ENCODE data around the gene VCPKMT.

Gene VCPKMT

DNA sequence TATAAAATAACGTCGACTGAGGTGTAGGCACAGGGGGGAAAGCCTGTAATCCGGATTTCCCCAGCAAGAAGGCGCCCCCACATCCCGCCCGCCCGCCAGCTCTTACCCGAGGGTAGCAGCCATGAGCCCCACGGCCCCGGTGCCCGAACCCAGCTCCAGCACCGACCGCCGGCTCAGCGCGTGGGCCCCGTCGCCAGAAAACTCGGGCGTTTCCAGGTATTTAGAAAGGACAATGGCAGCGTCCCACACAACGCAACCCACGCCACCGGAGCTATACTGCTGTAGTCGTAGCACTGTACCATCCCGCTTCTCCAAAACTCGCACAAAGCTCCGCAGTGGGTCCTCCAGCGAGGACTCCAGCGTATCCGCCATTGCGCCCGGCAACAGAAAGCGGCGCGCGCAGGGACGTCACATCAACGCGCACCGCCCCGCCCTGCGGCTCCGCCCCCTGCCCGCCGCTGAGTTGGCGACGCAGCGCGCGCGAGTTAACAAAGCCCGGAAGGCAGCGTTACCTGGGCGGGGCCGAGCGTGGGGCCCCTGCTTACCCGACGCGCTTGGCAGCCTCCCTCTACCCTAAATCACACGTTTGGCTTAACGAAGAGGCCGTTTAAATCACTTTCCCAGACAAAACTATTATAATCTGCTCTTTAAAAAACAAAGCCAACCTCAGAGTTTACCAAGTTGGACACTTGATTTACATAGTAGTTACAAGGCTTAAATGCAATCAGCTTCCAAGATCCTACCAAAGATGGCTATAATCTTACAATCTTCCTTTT is at the start of gene VCPKMT:
VCPKMT (minus strand) TSS at position 392 of the 776 bp plus-strand sequence; CDS start at position 372, 20 bp downstream.
- DNase-seq = peak; percentile 94

DNA sequence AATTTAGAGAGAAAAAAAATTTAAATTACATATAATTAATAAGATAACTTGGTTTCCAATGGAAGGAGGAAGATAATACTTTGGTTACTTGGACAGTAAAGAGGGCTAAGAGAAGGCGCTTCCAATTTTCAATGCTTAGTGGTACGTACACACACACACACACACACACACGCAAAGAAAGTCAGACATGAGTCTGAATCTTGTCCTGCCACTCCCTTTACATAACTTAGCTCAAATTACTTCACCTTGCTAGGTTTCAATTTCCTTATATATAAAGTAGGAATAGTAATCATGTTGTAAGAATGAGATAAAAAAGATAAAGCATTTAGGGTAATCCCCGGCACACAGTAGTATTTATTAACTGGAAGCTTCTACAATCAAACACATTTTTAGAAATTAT is 39.7 kb upstream of the VCPKMT start:
- no peak for DNase-seq

DNA sequence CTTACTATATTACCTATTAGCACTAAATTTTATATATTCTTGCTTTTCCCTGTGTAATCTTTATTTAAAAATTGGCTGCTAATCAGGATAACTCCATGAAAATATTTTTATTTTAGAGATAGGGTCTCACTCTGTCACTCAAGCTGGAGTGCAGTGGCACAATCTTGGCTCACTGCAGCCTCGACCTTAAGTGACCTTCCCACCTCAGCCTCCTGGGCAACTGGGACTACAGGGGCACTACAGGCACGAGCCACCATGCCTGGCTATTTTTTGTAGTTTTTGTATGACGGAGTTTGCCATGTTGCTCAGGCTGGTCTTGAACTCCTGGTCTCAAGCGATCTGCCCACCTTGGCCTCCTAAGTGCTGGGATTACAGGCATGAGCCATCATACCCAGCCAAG is 32.4 kb upstream of the VCPKMT start:
- no peak for DNase-seq

DNA sequence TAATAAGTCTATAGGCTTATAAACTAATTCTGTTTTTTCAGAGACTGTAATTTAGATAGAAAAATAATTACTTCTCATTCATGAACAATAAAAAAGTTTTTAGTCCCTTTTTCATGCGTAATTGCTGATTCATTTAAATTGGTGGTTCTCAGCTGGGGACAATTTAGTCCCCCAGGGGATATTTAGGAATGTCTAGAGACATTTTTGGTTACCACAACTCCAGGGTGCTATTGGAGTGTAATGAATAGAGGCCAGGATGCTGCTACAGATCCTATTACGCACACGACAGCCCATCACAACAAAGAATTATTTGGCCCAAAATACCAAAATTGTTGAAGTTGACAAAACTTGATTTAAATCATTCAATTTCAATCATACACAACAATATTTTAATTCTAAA is 22.8 kb upstream of the VCPKMT start:
- no peak for DNase-seq

DNA sequence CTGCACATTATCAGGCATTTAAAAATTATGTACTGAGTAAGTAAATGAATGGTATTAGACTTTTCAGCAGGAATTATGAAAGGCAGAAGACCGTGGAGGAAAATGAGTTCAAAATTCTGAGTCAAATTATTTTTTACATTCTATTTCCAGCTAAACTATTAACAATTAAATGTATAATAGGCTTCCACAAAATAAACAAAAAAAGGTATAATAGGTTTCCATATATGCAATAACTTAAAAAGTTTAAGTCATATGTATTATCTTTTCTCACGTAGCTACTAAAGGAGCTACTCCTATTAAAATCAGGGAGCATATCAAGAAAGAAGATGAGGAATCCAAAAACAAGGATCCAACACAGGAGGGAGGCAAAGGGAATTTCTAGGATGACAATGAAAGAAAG is 11.4 kb upstream of the VCPKMT start:
- no peak for DNase-seq

DNA sequence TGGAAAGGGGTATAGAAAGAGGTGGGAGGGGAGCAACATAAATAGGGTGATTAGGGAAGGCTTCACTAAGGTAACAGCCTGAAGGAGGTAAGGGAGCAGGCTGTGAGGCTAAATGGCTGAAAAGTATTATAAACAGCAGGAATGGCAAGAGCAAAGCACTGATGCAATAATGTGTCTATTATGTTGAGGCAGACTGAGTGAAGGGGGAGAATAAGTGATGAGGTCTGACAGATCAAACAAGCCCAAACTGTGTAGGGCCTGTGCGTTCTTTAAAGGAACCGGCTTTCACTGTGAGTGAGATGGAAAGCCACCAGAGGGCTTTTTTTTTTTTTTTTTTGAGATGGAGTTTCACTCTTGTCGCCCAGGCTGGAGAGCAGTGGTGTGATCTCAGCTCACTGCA is 6.7 kb upstream of the VCPKMT start:
- DNase-seq = no peak

DNA sequence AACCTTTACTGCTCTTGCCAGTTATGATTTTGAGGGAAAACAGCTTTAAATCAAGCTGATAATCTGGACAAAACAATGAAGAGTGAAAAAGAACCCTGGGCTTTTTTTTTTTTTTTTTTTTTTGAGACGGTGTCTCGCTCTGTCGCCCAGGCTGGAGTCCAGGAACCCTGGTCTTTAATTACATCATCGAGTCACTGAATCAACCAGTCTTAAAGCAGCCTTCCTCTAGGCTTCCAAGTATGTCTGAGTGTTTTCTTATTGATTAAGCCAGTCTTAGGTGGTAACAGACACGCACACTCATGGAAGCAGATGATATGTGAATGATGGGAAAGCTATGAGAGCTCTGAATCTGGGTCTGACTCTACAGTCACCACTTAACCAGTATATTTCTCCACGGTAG is 5.9 kb upstream of the VCPKMT start:
- no peak for DNase-seq

DNA sequence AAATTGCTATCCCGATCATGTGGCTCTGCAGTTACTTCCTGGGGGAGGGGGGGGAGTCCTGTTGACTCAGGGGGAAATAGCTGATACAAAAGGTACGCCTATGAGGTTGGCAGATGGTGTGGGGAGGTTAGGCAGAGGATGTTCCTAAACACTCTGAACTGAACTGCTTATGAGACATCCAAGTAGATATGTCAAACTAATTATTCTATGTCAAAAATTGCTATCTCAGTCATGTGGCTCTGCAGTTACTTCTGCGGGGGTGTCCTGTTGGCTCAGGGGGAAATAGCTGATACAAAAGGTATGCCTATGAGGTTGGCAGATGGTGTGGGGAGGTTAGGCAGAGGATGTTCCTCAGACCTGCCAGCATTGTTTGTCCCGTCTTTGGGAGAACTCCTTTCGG is 5.1 kb upstream of the VCPKMT start:
- DNase-seq = no peak

DNA sequence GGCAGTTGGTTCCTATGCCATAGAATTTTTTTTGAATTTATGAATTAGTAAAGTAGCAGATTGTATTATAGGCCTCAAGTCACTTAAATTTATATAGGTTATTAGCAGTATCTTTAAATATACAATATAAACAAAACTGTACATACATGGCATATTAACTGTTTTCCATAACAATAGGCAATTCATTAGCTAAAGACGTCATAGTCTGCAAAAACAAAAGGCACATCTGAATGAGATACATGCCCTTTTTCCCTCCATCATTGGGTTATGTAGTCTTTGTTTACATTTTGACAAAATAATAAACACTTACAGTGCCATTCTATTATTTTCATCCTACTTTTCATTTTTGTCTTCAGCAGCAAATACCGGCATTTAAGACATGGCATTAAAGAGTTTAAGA is 1.1 kb upstream of the VCPKMT start:
- no peak for DNase-seq

DNA sequence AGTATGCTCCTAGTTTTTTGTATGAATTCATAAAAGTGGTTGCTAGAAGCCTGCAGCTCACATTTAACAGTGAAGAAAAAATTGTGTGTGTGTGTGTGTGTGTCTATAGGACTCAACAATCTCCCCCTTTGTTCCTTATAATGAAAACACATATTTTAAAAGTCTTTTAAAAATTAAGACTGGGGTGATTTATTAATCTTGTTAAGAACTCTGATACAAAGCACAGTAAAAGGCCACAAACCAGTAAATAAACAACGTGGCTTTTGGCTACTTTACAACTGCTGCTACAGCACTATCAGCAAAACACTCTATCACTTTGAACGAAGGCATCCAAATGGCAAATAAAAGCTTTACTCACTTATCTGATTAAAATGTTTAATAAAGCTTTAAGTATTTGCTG is 594 bp upstream of the VCPKMT start:
- DNase-seq = no peak

DNA sequence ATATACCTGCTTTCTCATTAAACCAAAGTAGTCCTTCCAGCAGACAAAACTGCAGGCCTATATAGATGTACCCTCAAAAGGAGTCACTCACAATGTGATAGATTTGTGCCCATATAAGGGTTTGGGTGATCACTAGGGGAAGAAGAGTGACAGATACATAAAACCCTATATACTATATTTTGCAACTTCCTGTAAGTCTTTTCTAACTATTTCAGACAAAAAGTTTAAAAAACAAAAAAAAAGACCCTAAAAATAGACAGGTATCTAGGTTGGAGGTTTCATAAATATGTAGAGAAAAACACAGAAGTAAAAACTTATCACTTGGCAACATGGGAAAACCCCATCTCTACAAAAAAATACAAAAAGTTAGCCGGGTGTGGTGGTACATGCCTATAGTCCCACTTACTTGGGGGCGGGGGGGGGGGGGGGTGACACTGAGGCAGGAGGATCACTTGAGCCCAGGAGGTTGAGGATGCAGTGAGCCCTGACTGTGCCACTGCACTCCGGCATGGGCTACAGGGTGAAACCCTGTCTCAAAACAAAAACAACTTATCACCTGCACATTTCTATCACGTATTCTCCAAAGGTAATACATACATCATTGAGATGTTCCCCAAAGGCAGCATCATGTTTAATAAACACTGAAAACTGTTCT is 2.9 kb downstream of the VCPKMT start:
- peak; percentile 55 for DNase-seq

DNA sequence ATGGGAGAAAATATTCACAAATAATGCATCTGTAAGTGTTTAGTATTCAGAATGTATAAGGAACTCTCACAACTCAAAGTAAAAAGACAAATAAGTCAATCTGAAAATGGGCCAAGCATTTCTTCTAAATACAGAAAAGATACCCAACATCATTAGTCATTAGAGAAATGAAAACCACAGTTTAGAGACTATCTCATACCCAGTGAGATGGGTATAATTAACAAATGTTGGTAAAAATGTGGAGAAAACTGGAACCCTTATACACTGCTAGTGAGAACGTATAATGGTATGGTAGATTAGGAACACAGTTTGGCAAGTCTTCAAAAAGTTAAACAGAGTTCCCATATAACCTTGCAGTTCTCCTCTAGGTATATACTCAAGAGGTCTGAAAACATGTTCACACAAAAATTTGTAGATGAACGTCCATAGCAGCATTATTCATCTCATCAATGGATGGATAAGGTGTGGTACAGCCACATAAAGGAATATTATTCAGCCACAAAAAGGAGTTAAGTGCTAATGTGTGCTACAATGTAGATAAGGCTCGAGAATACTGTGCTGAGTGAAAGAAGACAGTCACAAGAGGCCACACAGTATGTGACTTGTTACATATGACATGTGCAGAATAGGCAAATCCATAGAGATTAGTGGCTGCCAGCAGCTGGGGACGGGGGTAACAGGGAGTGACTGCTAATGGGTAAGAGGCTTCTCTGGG is 5.9 kb downstream of the VCPKMT start:
- no peak for DNase-seq

DNA sequence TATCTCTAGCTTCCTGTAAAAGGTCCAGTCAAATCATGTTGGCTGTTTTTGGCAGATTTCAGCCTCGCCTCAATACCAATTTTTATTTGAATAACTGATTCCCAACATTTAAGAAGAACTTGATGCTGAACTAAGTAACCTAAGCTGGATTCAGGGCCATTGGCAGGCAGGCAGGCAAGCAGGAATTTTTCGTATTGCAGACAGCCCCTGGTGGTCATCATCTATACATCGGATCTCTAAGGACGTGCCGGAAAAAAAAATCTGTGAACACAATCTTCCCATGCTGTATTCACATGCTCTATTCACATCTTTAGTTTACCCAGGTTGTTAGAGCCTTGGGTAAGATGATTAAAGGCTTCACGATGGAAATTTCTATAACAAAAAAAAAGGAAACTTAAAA is 7.0 kb downstream of the VCPKMT start:
- no peak for DNase-seq

DNA sequence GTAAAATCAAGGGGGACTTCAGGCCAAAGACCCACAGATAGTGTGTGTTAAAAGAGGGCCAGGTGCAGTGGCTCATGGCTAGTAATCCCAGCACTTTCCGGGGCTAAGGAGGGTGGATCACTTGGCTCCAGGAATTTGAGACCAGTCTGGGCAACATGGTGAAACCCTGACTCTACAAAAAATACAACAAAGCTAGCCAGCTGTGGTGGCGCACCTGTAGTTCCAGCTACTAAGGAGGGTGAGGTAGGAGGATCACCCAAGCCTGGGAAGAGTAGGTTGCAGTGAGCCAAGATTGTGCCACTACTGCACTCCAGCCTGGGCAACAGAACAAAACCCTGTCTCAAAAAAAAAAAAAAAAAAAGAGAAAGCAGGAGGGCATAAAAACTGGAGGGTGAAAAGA is 8.5 kb downstream of the VCPKMT start:
- DNase-seq = no peak

DNA sequence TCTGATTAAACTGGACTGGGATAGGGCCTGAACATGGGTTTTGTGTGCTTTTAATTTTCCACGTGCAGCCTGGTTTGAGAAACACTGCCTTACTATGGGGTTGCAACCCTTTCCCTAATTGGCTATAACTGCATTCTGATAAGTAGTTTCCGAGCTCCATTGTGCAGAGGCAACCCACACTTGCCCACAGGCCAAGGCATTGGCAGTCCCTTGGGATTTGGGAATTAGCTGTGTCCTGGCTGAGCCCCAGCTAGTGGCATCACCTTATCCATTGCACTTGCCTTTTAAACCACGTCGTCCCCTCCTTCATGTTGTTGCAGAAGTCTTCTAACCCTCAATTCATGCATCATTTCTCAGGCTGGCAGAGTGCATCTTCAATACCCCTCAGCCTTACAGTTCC is 10.2 kb downstream of the VCPKMT start:
- no peak for DNase-seq

DNA sequence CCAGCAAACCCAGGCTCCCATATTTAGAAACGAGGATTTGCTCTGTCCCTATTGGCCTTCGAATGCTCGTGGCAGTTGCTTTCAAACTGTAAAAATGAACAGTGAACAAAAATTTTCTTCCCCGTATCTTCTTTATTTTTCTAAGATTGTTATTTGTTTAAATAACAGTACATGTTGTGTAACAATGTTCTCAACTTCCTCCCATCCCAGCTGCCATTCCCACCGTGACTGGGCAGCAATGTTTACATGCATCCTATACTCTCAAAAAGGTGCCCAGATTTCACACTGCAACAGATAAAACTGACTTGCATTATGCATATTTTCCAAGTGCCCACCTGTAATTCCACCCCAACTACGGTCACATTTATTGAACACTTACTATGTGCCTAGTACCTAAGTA is 12.8 kb downstream of the VCPKMT start:
- no peak for DNase-seq

DNA sequence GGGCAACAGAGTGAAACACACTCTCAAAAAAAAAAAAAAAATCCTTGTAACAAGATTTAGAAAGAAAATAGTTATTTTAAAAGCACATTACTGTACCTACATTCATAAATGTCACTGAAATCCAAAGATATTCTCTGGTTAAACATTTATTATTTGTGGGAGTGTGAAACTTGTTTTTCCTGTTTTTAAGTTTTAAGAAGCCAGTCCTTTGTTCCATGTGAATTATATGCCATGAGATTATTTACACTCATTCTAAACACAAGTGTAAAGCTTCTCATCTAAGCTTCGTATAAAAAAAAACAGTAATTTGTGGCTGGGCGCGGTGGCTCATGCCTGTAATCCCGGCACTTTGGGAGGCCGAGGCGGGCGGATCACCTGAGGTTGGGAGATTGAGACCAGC is 15.0 kb downstream of the VCPKMT start:
- no peak for DNase-seq

DNA sequence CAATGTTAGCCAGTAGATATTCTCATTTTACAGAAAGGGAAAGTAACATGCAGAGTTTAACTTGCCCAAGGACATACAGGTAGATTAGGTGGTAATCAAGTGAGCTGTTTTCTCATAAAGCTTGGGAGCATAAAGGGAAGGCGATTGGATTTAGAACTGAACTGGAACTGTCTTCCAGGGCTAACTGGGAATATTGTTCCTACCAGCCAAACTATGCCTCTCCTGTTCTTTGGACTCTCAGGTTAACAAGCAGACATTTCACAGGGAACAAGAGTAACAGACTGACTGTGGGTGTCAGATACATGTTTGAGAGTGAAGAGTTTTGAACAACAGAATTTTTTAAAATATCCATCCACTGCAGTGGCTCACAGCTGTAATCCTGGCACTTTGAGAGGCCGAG is 15.6 kb downstream of the VCPKMT start:
- no peak for DNase-seq

DNA sequence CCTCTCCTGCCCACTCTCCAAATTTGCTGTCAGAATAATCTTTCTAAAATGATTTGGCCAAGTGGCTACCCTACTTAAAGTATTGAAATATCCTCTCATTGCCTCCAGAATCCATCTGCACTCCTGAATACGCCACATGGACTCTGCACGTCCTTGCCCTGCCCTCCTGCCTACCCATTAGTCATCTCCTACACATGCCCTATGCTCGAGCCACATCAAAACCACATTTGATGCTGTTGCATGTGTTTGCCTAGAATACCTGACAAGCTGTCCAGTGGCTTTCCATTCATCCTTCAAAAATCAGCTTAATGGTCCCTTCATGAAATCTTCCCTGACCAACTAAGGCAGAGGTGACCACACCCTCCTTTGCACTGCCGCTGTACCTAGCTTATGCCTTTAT is 17.0 kb downstream of the VCPKMT start:
- DNase-seq = no peak

DNA sequence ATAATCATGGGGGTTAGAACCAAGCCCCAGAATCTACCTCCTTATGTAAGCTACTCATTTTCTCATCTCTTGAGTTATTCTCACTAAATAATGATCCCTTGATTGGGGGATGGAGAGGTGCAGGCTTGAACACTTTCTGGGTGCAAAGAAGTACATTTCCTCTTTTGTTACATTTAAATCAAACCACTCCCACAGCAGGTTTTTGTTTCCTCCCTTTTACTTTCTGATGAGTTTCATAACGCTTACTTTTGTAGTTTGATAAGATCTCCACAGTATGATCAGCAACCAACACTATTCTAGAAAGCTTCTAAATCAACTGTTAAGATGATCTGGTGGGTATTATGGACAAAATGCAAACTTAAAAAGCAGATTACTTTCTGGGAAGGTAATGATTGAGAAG is 20.5 kb downstream of the VCPKMT start:
- peak; percentile 66 for DNase-seq

DNA sequence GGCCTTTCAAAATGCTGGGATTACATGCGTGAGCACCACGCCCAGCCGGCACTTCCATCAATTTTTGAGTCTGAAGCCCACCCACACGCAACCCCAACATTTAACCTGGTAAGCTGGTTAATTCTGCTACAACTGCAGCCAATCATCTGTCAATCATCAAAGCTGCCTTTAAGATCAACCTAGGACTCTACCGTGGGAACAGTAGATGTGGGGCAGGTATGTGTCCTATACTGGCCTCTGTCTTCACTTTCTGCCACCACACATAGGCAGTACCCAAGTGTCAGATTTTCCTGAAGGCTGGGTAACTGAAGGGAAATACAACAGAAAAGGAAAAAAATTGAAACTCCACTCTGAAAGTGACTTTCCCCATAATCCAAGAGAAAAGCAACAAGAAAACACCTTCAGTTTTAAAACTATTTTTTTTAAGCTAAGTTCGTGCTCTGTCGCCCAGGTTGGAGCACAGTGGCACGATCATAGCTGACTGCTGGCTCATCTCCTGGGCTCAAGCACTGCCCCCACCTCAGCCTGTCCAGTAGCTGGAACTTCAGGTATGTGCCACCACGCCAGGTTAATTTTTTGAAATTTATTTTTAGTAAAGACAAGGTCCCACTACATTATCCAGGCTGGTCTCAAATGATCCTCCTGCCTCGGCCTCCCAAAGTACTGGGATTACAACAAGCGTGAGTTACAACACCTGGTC is 22.2 kb downstream of the VCPKMT start:
- DNase-seq = no peak

DNA sequence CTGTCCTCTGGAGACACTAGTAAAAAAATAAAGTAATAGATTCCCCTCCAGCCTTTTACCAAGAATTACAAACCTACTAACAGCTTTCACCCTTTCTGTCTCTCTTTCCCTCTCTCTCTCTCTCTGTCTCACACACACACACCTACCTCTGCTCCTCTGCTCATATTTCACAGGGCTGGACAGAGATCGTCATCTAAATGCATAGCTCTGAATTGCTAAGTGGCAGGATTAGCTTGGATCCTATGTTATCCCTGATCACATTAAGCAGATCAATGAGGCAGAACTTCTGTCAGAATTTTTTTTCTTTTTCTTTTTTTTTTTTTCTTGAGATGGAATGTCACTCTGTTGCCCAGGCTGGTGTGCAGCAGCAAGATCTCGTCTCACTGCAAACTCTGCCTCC is 22.9 kb downstream of the VCPKMT start:
- DNase-seq = no peak

DNA sequence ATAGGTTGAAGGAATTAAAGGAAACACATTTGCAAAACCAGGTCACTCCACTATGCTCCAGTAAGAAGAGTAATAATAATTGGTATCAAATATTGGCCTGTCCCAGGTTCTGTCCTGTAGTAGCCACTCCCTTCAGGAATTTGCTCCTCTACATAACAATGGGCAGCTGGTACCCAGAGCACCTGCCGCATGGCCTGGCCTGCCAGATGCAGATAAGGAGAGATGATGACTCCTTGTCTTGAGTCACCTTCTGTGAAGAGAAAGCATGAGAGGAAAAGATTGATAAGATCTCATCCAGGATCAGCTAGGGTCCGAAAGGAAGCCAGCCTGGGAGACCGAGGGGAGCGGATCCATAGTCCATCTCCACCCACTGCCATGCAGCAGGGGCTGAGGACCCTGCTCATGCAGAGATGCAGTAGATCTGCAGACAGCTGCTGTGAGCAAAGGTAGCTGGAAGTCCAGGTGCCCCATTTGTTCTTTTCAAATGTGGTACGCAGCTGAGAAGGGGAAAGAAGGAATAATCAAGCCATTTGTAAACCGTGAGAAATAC is 24.3 kb downstream of the VCPKMT start:
- no peak for DNase-seq
